Kidney (tissue), 14 donors: ENCODE results near the gene AP4E1. TPM values are rescaled to one million over a fixed set of nuclear protein-coding genes. Genes with fewer than 3 reads are reported as not detected.
A peak's percentile ranks its signal among the peaks of the same experiment; 100 is the strongest.

Experiments
- DNase-seq, 5 donors: peaks; one replicate each; pipeline ENCODE4 v3.0.0-alpha.2; 2013 to 2020
- FAIRE-seq: peaks from 2 replicates; lab custom pipeline; 2012; peaks lifted over from hg19 to GRCh38; lab: Jason Lieb, UNC
- H3K27ac ChIP-seq, 2 donors: one replicate each; pipeline ENCODE4 v1.7.0; 2013; ENCODE audit warnings: low read depth in 2 of 2, low read length in 2 of 2, inconsistent platforms in 1 of 2
- H3K27me3 ChIP-seq: one replicate; pipeline ENCODE4 v1.7.1; 2013; ENCODE audit warnings: low read length, inconsistent platforms; ENCODE audit not compliant: control insufficient read depth, insufficient read depth
- H3K36me3 ChIP-seq, 3 donors: one replicate each; pipeline versions ENCODE4 v1.7.0 to v1.7.1; 2013; ENCODE audit warnings: low read length in 3 of 3, control low read depth in 1 of 3, inconsistent platforms in 1 of 3; ENCODE audit not compliant: insufficient read depth in 3 of 3, control insufficient read depth in 2 of 3
- H3K4me1 ChIP-seq, 3 donors: one replicate each; pipeline versions ENCODE4 v1.7.0 to v1.7.1; 2013; ENCODE audit warnings: low read length in 3 of 3, inconsistent platforms in 1 of 3, low read depth in 1 of 3; ENCODE audit not compliant: control insufficient read depth in 2 of 3, insufficient read depth in 2 of 3
- H3K4me3 ChIP-seq, 3 donors: one replicate each; pipeline versions ENCODE4 v1.7.0 to v1.8.1; 2013; ENCODE audit warnings: low read length in 3 of 3, control low read depth in 1 of 3, inconsistent platforms in 1 of 3
- H3K9ac ChIP-seq, 3 donors: one replicate each; pipeline versions ENCODE4 v1.7.0 to v1.7.1; 2013; ENCODE audit warnings: low read length in 3 of 3, control low read depth in 1 of 3, inconsistent platforms in 1 of 3
- H3K9me3 ChIP-seq, 3 donors: one replicate each; pipeline versions ENCODE4 v1.7.0 to v1.7.1; 2013; ENCODE audit warnings: low read length in 3 of 3, control low read depth in 1 of 3, inconsistent platforms in 1 of 3; ENCODE audit not compliant: control insufficient read depth in 2 of 3, insufficient read depth in 1 of 3
- CTCF ChIP-seq: IDR thresholded peaks from 3 replicates; pipeline ENCODE4 v1.5.1; 2012; ENCODE audit warnings: mild to moderate bottlenecking, moderate library complexity, borderline replicate concordance; ENCODE audit not compliant: insufficient read depth; ENCODE audit errors: extremely low read depth
- intact Hi-C: fragments of 100-400 bp; cut with DNase I; formaldehyde crosslinking; loops from one replicate; pipeline ENCODE4 v1.11.1; 2022
- polyA plus RNA-seq: library from polyadenylated mRNA; stranded (reverse); fragments of 350-450 nt; fragmentation: Illumina TruSeq; extraction: RNeasy Lipid Tissue Mini Kit (QIAGEN cat#74804); gene quantifications from one replicate; pipeline ENCODE4 v1.2.3, GENCODE V29; 2014; ENCODE audit warnings: low read depth, low replicate concordance; ENCODE audit not compliant: insufficient read depth
- total RNA-seq: library from RNA; stranded (reverse); fragmentation: NEBNext Ultra II Directional; extraction: Animal tissue kit (Norgen Biotek cat#: 25700); gene quantifications from one replicate; pipeline ENCODE4 v1.2.1, GENCODE V29; 2021
- donor health status: control.
- donor health status: control.
- donor health status: control.
- donor health status: control.
- donor health status: control.
- donor health status: DM: yes; HTN: yes; CAD: no.
- donor health status: Normal renal cell carcinoma (clear cell type).

Gene AP4E1
- total and polyA plus RNA-seq, 2 donors from 2014 or later, result 2.0 to 9.8 TPM

GRCh38 chr15:51044037-51044727, 135.7 kb downstream of the AP4E1 start:
- intact Hi-C loops, result no loop called here
- H3K27ac ChIP-seq, result peak overlapping the region in 1 of 2 donors; percentile 3
- no peak overlapping the region for H3K4me3 ChIP-seq
- no peak for TF ChIP-seq CTCF
- peaks cover 0 to 6% (median 3%) of the 10 kb centered on the region in 3 donors for H3K4me1 ChIP-seq
- H3K27me3 ChIP-seq, result no peaks in the 10 kb centered on the region
- H3K36me3 ChIP-seq, result no peaks in the 10 kb centered on the region
- DNase-seq, result no peak
- FAIRE-seq, result no peak
- no peaks in the 10 kb centered on the region for H3K9me3 ChIP-seq
- H3K9ac ChIP-seq, result no peak overlapping the region

GRCh38 chr15:51046016-51046415, 137.5 kb downstream of the AP4E1 start:
- no peak for TF ChIP-seq CTCF
- H3K4me3 ChIP-seq, result no peak overlapping the region
- no peak overlapping the region for H3K27ac ChIP-seq
- H3K9ac ChIP-seq, result no peak overlapping the region
- FAIRE-seq, result no peak
- DNase-seq, result no peak
- H3K9me3 ChIP-seq, result no peaks in the 10 kb centered on the region
- peaks cover 0 to 6% (median 3%) of the 10 kb centered on the region in 3 donors for H3K4me1 ChIP-seq
- no peaks in the 10 kb centered on the region for H3K36me3 ChIP-seq
- no peaks in the 10 kb centered on the region for H3K27me3 ChIP-seq
- intact Hi-C loops, result no loop called here

DNA sequence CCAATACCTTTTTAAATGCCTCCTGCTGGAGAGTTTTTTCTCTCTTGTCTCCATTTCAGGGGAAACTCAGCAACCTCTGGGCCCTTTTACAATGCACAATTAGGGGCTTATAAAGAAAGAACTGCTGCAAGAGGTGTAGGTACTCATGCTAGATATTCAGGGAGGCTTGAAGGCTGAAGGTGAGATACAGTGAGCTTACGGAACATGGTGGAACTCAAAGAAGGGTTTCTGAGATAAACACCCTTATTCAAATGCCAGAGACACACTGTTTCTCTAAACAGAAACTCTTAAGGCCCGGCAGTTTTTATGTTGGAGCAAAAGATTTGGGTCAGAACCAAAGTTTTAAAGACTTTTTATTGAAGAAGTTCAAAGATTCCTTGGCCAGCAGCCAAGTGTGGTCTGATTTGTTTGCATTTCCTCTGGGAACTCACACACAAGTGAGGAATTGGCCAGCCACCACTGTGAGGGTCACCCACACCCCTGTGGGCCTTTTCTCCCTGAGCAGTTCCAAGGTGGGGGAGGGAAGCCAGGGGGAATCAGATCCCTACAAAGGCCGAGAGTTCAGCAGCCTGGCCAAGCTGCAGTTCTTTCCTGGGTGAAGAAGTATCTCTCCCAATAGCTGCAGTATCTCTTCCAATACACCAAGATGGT, 138.4 kb downstream of the AP4E1 start:
- H3K9me3 ChIP-seq, result no peaks in the 10 kb centered on the region
- peak in 4 of 5 donors; percentile 18 to 87 (median 46) for DNase-seq
- no peaks in the 10 kb centered on the region for H3K36me3 ChIP-seq
- H3K9ac ChIP-seq, result no peak overlapping the region
- intact Hi-C loops, result no loop called here
- FAIRE-seq, result no peak
- no peaks in the 10 kb centered on the region for H3K27me3 ChIP-seq
- no peak overlapping the region for H3K27ac ChIP-seq
- no peak overlapping the region for H3K4me3 ChIP-seq
- H3K4me1 ChIP-seq, result peaks cover 0 to 6% (median 3%) of the 10 kb centered on the region in 3 donors
- no peak for TF ChIP-seq CTCF
